Esophagus muscularis mucosa (tissue), 3 donors: ENCODE measurements around the gene TCF23.

Experiments
- POLR2A ChIP-seq: fragments of 450-650 bp; IDR thresholded peaks from one replicate; pipeline ENCODE4 v1.6.1; 2017; ENCODE audit warnings: antibody characterized with exemption, moderate library complexity, mild to moderate bottlenecking, low read depth
- POLR2AphosphoS5 ChIP-seq, 2 donors: sonication (generic); formaldehyde crosslinking; IDR thresholded peaks; one replicate each; pipeline ENCODE4 v1.6.1; 2017; ENCODE audit warnings: antibody characterized with exemption in 2 of 2
- TF ChIP-seq, protein P1 (sequence below), 3 experiments: fragments of 200-600 bp in 2 of 3; fragments of 450-650 bp in 1 of 3; sonication (generic) in 2 of 3; IDR thresholded peaks; one replicate each; pipeline ENCODE4 v1.5.1; 2017 to 2019; ENCODE audit warnings: antibody characterized with exemption in 3 of 3, mild to moderate bottlenecking in 2 of 3, moderate library complexity in 1 of 3

DNA sequence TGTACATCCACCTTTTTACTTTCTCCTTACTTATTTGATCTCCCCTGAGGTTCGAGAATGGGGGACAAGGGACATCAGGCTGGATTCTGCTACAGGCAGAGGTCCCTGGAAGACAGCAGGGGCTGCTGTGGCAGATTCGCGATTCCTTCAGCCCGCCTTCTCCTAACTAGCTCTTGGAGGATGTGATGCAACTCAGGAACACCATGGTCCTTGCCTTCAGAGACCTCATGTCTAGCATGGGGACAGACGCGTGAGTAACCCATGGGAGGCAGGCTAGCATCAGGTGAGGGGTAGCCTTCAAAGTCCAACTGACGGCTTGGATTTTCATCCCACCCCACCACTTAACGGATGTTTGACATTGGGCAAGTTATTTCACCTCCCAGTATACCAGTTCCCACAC, 869 bp upstream of the TCF23 start:
- TF ChIP-seq POLR2A (no peak), POLR2AphosphoS5 (IDR thresholded peaks at IDR 0.05) (no peak)
- TF ChIP-seq, protein P1, sequence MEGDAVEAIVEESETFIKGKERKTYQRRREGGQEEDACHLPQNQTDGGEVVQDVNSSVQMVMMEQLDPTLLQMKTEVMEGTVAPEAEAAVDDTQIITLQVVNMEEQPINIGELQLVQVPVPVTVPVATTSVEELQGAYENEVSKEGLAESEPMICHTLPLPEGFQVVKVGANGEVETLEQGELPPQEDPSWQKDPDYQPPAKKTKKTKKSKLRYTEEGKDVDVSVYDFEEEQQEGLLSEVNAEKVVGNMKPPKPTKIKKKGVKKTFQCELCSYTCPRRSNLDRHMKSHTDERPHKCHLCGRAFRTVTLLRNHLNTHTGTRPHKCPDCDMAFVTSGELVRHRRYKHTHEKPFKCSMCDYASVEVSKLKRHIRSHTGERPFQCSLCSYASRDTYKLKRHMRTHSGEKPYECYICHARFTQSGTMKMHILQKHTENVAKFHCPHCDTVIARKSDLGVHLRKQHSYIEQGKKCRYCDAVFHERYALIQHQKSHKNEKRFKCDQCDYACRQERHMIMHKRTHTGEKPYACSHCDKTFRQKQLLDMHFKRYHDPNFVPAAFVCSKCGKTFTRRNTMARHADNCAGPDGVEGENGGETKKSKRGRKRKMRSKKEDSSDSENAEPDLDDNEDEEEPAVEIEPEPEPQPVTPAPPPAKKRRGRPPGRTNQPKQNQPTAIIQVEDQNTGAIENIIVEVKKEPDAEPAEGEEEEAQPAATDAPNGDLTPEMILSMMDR (IDR thresholded peaks at IDR 0.05), result no peak
